Activated T-helper 2 cell treated with anti-CD3 and anti-CD28 coated beads, Interferon-gamma antibody, Interleukin-2, Interleukin-4, amounts not matched to agents 10 μg/mL and 5 μg/mL and 100 μg/mL, durations not matched to agents 14 hours and 24 hours and 36 hours (primary cell): Measurements from ENCODE around the gene ZBTB8A. TPM values are rescaled to one million over a fixed set of nuclear protein-coding genes. Genes with fewer than 3 reads are reported as not detected.
"Not testable (repeated sequence)": the region's sequence is repeated elsewhere in the genome, so short reads cannot be mapped to it uniquely, and the experiment has no call there.

Experiments
- DNase-seq: peaks from one replicate; pipeline ENCODE4 v3.0.0; 2021; ENCODE audit warnings: low spot score
- H3K27ac Mint-ChIP-seq: one replicate; pipeline ENCODE4 v1.8.0; 2021; ENCODE audit warnings: mixed read lengths
- H3K27me3 Mint-ChIP-seq: one replicate; pipeline ENCODE4 v1.8.0; 2021; ENCODE audit warnings: low read depth, mixed read lengths
- H3K36me3 Mint-ChIP-seq: one replicate; pipeline ENCODE4 v1.8.0; 2021; ENCODE audit warnings: low read depth, mixed read lengths
- H3K4me1 Mint-ChIP-seq: one replicate; pipeline ENCODE4 v1.8.0; 2021; ENCODE audit warnings: low read depth, mixed read lengths
- H3K4me3 Mint-ChIP-seq: one replicate; pipeline ENCODE4 v1.8.0; 2021; ENCODE audit warnings: low read depth, mild to moderate bottlenecking, moderate library complexity, mixed read lengths
- H3K9me3 Mint-ChIP-seq: one replicate; pipeline ENCODE4 v1.8.0; 2021; ENCODE audit warnings: mixed read lengths
- intact Hi-C: fragments of 100-400 bp; cut with micrococcal nuclease; formaldehyde crosslinking; loops from one replicate; pipeline ENCODE4 v1.15.1; 2023
- total RNA-seq: library from RNA; stranded (reverse); gene quantifications from 2 replicates; pipeline ENCODE4 v1.2.3, GENCODE V29; 2022

ZBTB8A gene
- total RNA-seq, 1 donor from 2014 or later, result 0.96 TPM

DNA sequence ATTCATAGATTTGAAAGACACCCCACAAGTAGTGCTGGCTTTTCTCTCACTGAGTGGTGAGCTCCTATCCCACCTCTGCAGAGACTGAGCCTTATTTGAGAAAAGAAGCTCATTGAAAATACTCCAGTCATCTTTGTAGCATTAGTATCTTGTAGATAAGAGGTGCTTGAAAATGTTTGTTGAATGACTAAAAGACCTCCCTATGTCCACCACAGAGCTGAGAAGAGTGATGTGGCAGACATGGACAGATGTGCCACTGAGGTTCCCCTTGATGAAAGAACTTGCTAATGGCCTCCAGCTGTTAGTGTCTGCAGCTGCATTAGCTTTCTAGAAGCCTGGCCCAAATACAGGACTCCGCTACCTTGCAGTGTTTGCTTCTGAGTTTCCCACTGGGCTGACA is 29.3 kb upstream of the ZBTB8A start:
- intact Hi-C loops, result no loop called here
- H3K4me1 Mint-ChIP-seq, result no peaks in the 10 kb centered on the region
- H3K36me3 Mint-ChIP-seq, result no peaks in the 10 kb centered on the region
- H3K27ac Mint-ChIP-seq, result no peak overlapping the region
- no peak overlapping the region for H3K4me3 Mint-ChIP-seq
- H3K9me3 Mint-ChIP-seq, result no peaks in the 10 kb centered on the region
- DNase-seq, result no peak
- peaks cover 28% of the 10 kb centered on the region for H3K27me3 Mint-ChIP-seq

DNA sequence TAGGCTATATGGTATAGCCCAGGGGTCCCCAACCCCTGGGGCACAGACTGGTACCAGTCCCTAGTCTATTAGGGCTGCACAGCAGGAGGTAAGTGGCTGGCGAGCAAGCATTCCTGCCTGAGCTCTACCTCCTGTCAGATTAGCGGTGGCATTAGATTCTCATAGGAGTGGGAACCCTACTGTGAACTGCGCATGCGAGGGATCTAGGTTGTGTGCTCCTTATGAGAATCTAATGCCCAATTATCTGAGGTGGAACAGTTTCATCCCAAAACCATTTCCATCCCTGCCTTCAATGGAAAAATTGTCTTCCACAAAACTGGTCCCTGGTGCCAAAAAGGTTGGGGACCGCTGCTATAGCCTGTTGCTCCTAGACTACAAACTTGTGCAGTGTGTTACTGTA is 22.8 kb upstream of the ZBTB8A start:
- H3K27ac Mint-ChIP-seq, result no peak overlapping the region
- H3K36me3 Mint-ChIP-seq, result no peaks in the 10 kb centered on the region
- no peaks in the 10 kb centered on the region for H3K9me3 Mint-ChIP-seq
- peaks cover 6% of the 10 kb centered on the region for H3K4me1 Mint-ChIP-seq
- H3K4me3 Mint-ChIP-seq, result no peak overlapping the region
- DNase-seq, result no peak
- intact Hi-C loops, result no loop called here
- peaks cover 15% of the 10 kb centered on the region for H3K27me3 Mint-ChIP-seq

DNA sequence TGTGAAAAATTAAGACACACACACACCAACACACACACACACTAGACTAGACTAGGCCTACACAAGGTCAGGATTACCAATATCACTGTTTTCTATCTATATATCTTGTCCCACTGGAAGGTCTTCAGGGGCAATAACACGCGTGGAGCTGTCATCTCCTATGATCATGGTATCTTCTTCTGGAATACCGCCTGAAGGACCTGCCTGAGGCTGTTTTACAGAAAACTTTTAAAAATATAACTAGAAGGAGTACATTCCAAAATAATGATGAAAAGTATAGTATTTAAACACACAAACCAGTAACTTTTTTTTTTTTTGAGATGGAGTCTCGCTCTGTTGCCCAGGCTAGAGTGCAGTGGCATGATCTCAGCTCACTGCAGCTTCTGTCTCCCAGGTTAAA is 20.3 kb upstream of the ZBTB8A start:
- Mint-ChIP-seq H3K36me3 (no peaks in the 10 kb centered on the region), H3K27me3 (peaks cover 5% of the 10 kb centered on the region), H3K9me3 (no peaks in the 10 kb centered on the region), H3K4me3 (no peak overlapping the region), H3K27ac (no peak overlapping the region), H3K4me1 (peaks cover 9% of the 10 kb centered on the region)
- intact Hi-C loops, result no loop called here
- no peak for DNase-seq

DNA sequence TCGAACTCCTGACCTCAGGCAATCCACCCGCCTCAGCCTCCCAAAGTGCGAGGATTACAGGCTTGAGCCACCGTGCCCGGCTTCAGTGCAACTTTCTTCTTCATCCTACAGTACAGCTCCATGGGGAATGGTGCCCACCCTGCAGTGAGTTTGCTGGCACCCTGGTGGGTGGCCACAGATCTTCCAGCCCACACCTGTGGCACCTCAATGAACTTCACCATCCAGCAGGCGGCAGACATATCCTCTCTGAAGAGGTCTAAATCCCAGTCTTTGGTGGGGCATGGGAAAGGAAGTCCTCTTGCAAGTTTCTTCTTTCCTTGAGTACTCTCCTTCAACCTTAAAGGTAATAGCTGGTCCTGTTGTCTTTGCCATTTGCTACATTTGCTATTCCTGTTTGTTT is 18.1 kb upstream of the ZBTB8A start:
- H3K4me1 Mint-ChIP-seq, result peaks cover 9% of the 10 kb centered on the region
- H3K36me3 Mint-ChIP-seq, result no peaks in the 10 kb centered on the region
- H3K27me3 Mint-ChIP-seq, result no peaks in the 10 kb centered on the region
- H3K9me3 Mint-ChIP-seq, result no peaks in the 10 kb centered on the region
- intact Hi-C loops, result loop anchor here (2.0 to 10.0 kb wide), 3 partner anchors 94 to 254 kb away; partner anchors contain the start of genes RBBP4 and ZBTB8OS
- H3K4me3 Mint-ChIP-seq, result peak overlapping the region; percentile 61
- no peak overlapping the region for H3K27ac Mint-ChIP-seq
- no peak for DNase-seq

DNA sequence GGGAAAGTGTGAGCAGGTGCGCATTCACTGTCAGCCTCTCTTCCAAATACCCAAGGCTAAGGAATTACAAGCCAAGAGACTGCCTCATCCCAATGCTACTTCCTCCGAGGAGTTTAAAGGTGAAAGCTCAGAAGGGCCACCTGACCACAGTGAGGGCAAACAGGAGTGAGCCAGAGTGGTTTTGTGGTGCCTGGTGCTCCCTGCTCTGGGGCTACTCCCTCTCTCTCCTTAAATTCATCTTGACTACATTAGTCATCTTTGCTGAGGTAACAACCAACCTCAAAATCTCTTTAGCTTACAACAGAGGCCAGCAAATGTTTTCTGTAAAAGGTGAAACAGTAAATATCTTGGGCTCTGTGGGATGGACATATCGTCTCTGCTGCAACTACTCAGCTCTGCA is 14.2 kb upstream of the ZBTB8A start:
- Mint-ChIP-seq H3K36me3 (no peaks in the 10 kb centered on the region), H3K9me3 (no peaks in the 10 kb centered on the region), H3K4me3 (no peak overlapping the region), H3K27ac (no peak overlapping the region), H3K4me1 (peaks cover 9% of the 10 kb centered on the region), H3K27me3 (peaks cover 3% of the 10 kb centered on the region)
- intact Hi-C loops, result loop anchor here (10.0 kb wide), 2 partner anchors 90 to 250 kb away; no protein-coding TSS in a partner anchor
- DNase-seq, result no peak

DNA sequence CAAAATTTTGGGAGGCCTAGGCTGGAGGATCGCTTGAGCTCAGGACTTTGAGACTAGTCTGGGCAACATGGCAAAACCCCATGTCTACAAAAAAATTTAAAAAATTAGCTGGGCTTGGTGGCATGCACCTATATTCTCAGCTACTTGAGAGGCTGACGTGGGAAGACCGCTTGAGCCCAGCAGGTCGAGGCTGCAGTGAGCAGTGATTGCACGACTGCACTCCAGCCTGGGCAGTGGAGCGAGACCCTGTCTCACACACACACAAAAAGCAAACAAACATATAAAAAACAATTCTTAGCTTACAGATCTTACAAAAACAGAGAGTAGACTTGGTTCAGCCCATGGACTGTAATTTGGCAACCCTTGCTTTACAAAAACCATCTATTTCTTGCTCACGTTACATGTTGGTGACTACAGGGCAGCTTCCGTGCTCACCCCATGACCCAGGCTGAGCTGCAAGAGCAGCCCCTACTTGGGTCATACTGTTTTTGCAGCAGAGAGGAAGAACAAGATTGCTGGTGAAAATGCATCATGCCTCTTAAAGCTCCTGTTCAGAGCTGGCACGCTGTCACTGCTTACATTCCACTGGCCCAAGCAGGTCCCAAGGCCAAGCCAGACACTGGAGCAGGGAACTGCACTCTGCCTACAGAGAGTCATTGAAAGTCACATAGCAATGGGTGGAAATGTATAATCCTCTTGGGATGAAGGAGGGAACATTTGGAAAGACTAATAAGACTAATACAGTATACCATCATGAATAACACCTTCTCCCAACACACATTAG is 13.4 kb upstream of the ZBTB8A start:
- Mint-ChIP-seq H3K4me1 (peaks cover 8% of the 10 kb centered on the region), H3K4me3 (no peak overlapping the region), H3K27ac (no peak overlapping the region), H3K27me3 (peaks cover 3% of the 10 kb centered on the region), H3K36me3 (no peaks in the 10 kb centered on the region), H3K9me3 (no peaks in the 10 kb centered on the region)
- intact Hi-C loops, result loop anchor here (10.0 kb wide), 2 partner anchors 89 to 249 kb away; no protein-coding TSS in a partner anchor
- no peak for DNase-seq

DNA sequence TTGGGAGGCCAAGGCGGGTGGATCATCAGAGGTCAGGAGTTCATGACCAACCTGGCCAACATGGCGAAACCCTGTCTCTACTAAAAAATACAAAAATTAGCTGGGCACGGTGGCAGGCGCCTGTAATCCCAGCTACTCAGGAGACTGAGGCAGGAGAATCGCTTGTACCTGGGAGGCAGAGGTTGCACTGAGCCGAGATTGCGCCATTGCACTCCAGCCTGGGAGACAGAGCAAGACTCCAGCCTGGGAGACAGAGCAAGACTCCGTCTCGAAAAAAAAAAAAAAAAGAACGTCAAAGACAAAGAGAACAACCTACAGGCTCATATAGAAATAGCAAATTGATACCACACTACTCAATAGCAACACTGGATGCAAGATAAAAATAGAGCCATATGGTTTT is 10.7 kb upstream of the ZBTB8A start:
- DNase-seq, H3K9me3 Mint-ChIP-seq, H3K4me1 Mint-ChIP-seq, H3K27ac Mint-ChIP-seq, H3K27me3 Mint-ChIP-seq, H3K4me3 Mint-ChIP-seq, H3K36me3 Mint-ChIP-seq: not testable (repeated sequence)
- intact Hi-C loops, result loop anchor here (10.0 kb wide), 2 partner anchors 86 to 246 kb away; no protein-coding TSS in a partner anchor

DNA sequence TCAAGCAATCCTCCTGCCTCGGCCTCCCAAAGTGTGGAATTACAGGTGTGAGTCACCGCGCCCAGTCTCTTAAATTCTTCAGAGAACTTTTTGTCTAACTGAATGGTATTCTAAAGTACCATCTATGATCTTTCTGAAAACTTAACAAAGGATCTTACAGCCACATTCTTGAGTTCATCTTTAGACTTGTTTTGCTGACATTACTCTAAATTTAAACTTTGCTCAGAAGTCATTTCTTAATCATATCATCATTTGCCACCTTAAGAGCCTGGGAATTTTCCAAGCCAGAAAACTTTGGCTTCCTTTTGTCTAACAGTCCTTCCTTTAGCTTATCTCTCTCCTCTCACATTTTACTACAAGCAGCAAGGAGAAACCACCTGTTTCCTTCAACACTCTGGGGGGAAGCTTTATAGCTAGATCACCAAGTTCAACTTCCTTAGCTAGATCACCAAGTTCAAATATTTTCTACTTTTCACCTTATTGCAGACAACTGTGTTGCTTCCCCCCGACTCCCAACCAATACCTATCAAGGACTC is 5.4 kb upstream of the ZBTB8A start:
- Mint-ChIP-seq H3K36me3 (no peaks in the 10 kb centered on the region), H3K27me3 (peaks cover 43% of the 10 kb centered on the region), H3K9me3 (no peaks in the 10 kb centered on the region), H3K4me3 (no peak overlapping the region), H3K4me1 (peaks cover 1% of the 10 kb centered on the region), H3K27ac (no peak overlapping the region)
- no peak for DNase-seq
- intact Hi-C loops, result no loop called here

DNA sequence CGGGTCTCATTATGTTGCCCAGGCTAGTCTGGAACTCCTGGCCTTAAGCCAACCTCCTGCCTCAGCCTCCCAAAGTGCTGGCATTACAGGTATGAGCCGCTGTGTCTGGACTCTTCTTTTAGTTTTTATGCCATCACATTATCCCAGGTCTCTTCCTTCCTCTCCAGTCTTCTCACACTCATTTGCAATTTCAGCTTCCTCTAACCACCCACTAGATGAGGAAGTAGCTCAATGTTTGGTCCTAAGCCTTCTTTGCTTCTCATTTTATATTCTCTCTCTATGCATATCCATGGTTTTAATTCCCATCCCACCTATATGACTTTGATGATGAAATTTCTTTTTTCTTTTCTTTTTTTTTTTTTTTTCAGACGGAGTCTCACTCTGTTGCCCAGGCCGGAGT is 3.1 kb upstream of the ZBTB8A start:
- H3K9me3 Mint-ChIP-seq, result no peaks in the 10 kb centered on the region
- H3K27ac Mint-ChIP-seq, result no peak overlapping the region
- H3K36me3 Mint-ChIP-seq, result no peaks in the 10 kb centered on the region
- H3K27me3 Mint-ChIP-seq, result peaks cover 58% of the 10 kb centered on the region
- DNase-seq, result no peak
- intact Hi-C loops, result no loop called here
- H3K4me1 Mint-ChIP-seq, result peaks cover 8% of the 10 kb centered on the region
- H3K4me3 Mint-ChIP-seq, result no peak overlapping the region

DNA sequence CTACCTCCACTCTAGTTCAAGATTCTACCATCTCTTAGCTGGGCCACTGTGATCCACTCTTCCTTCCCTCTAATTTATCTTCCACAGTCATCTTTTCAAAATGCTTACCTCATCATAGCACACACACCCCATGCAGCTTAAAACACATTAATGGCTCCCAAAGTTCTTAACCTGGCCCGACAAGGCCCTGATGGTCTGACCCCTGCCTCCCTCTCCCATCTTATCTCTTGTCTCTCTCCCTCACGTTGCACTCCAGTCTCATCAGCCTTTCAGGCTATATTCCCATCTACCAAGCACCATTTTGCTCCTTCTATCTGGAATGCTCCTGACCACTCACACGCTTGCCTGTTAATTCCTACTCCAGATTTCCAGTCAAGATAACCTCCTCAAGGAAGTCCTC is 2.5 kb upstream of the ZBTB8A start:
- intact Hi-C loops, result no loop called here
- Mint-ChIP-seq H3K27me3 (peaks cover 65% of the 10 kb centered on the region), H3K36me3 (no peaks in the 10 kb centered on the region), H3K27ac (no peak overlapping the region), H3K4me3 (no peak overlapping the region), H3K4me1 (peaks cover 8% of the 10 kb centered on the region), H3K9me3 (no peaks in the 10 kb centered on the region)
- DNase-seq, result no peak

DNA sequence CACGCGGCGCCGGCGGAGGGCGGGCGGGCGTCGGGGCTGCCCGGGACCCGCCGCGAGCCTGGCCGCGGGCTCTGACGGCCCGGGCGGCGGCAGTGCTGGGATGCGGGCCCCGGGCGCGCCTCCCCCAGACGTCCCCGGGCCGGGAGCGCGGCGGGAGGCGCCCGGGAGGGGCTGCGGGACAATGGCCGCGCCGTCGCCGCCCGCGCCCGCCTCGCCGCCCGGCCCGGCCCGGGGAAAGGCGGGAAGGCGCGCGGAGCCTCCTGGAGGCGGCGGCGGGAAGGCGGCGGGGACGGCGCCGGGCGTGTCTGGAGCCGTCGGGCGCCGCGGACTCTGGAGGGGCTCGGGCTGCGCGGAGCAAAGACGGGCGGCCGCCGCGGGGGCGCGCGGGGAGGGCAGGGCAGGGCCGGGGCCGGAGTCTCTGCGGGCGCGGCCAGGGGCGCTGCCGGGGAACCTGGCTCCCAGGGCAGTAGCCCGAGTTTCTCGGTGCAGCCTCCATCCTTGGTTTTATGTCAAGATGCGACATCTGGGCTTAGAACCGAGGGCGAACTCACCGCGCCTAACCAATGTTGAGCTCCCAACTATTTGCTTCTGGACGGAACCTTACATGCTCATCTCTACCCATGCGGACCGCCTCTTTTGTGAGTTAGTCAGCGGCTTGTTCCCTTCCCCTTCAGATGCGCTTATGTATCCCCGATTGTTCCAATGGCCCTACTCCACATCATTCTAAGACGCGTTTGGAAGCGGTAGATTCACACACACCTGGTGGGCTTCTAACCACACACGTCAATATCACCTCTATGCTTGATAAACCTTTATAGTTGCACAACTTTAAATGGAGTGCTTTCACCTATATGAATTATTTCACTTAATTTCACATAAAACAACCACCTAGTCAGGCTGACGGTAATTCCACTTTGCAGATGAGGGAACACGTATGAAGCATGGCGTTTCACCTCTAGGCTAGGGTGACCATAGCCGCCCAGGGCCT is 651 bp downstream of the ZBTB8A start:
- Mint-ChIP-seq H3K36me3 (no peaks in the 10 kb centered on the region), H3K27me3 (peaks cover 58% of the 10 kb centered on the region), H3K27ac (no peak overlapping the region), H3K9me3 (no peaks in the 10 kb centered on the region), H3K4me3 (peak overlapping the region; percentile 75), H3K4me1 (peaks cover 8% of the 10 kb centered on the region)
- intact Hi-C loops, result no loop called here
- no peak for DNase-seq

DNA sequence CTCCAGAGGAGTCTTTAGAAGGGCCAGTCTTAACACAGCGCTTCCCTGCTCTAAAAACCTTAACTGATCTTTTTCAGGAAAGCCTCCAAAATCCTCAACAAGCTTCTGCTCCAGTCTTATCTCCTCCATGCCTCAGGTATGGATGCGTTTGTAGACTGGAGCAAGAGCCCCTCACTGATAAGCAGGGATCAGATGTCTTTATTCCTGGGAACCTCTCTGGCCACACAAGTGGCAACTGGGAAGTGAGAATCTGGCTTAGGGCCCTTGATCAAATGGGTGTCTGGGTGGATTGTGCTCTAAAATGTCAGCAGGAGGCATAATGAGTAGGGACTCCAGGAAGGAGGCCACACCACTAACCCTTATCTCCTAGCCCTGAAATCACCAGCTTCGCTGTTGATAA is 1.4 kb downstream of the ZBTB8A start:
- intact Hi-C loops, result no loop called here
- Mint-ChIP-seq H3K9me3 (no peaks in the 10 kb centered on the region), H3K4me3 (peak overlapping the region; percentile 75), H3K36me3 (no peaks in the 10 kb centered on the region), H3K27me3 (peaks cover 53% of the 10 kb centered on the region), H3K4me1 (peaks cover 8% of the 10 kb centered on the region), H3K27ac (no peak overlapping the region)
- DNase-seq, result no peak
